WI38 (cell line): ENCODE data around the gene TMEM184B.
"Not testable (repeated sequence)": the region's sequence is repeated elsewhere in the genome, so short reads cannot be mapped to it uniquely, and the experiment has no call there.

ENCODE experiments used
- H3K4me3 ChIP-seq: 2 replicates; pipeline ENCODE4 v1.5.1; 2011; ENCODE audit warnings: low read depth, mild to moderate bottlenecking, control low read depth, low read length
- CTCF ChIP-seq: IDR thresholded peaks from 2 replicates; pipeline ENCODE4 v1.5.1; 2012; ENCODE audit warnings: low read depth, mild to moderate bottlenecking, control low read depth, low read length

The TMEM184B gene

DNA sequence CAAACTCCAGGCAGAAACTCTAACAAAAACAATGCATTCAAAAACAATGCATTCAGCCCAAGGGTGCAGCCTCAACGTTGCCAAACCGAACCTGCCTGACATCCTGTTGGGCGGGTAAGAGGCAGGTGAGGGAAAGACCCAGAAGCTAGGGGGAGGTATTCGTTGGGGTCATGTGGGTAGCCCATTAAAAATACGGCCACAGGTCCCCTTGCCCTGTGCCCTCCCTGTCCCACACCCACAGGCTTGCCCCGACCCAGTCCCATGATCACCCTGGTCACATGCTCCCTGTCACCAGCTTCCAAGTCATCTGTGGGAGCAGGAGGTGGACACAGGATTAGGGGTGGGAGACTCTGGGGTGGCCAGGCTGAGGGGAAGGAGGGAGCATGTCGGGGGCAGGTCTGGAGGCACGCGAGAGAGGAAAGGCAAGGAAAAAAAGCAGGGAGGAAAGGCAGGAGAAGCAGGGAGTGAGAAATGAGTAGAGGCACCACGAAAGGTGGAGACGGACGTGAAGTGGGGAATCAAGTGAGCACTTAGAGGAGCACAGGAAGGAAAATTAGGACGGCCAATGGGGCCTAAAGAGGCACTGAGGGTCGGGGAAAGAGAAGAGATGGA, 91.9 kb downstream of the TMEM184B start:
- no peak for TF ChIP-seq CTCF
- peak overlapping the region; percentile 52 for H3K4me3 ChIP-seq

DNA sequence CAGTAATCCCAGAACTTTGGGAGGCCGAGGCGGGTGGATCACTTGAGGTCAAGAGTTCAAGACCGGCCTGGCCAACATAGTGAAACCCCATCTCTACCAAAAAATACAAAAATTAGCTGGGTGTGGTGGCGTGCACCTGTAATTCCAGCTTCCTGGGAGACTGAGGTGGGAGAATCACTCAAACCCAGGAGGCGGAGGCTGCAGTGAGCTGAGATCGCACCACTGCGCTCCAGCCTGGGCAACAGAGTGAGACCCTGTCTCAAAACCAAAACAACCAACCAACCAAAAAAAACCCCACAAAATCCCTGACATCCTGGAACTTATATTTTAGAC, 94.2 kb downstream of the TMEM184B start:
- not testable (repeated sequence) for H3K4me3 ChIP-seq

GRCh38 chr22:38177926-38178604, 94.7 kb downstream of the TMEM184B start:
- no peak overlapping the region for H3K4me3 ChIP-seq
- no peak for TF ChIP-seq CTCF

- H3K4me3 ChIP-seq, result not testable (repeated sequence)
Measured at GRCh38 chr22:38177571-38177925, 95.3 kb downstream of the TMEM184B start.

DNA sequence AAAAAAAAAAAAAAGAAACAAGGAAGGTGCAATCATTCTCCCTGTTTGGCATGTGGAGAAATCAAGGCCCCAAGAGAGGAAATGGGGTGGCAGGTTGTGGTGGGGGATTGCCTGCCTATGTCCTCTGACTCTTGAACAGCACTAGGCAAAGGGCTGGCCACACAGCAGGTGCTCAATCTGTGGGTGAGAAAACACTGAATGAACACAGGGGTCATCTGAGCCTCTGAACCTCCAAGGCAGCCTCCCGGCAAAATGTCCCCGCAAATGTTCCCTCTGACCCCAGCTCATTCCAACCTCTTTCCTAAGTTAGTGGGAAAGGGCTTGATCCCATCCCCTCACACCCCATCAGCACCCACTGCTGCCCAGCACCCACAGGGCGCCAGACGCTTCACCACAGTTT, 95.8 kb downstream of the TMEM184B start:
- H3K4me3 ChIP-seq, result no peak overlapping the region
- no peak for TF ChIP-seq CTCF

GRCh38 chr22:38176170-38176741, 96.6 kb downstream of the TMEM184B start:
- no peak for TF ChIP-seq CTCF
- H3K4me3 ChIP-seq, result no peak overlapping the region

DNA sequence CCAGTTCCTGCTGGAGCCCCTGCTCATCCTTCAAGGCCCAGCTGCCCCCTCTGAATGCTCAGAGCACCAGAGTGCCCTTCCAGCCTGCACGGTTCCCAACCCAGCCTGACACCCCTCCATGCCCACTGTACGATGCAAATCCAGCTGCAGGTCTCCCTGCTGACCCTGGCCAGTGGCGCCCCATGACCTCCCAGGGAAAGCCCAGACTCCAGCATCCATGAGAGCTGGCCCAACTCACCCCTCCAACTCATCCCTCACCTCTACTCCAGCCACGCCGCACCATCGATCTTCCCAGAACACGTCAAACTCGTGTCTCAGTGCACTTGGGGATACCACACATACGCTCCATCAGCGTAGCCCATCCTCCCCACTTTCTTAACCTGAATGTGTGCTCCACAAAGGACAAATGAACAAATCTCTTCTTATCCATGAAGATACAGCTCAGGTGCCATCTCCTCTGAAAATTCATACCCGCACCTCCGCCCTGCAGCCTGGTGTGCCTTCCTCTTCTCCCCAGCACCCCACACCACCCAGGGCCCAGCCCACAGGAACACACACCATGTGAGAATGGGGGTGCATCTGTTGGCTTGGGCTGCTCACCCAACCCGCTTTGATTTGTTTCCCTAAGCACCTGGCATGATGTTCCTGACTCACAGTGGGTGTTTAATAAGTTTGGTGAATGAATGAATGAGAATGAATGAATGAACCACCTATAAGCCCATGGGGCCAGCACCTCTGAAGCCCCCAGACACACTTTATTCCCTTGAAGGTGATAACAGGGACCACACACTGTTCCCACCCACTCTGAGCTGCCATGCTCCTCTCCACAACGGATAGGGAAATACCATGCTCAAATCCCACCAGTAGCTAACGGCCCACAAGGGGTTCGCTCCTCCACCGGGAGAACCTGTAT, 97.3 kb downstream of the TMEM184B start:
- no peak overlapping the region for H3K4me3 ChIP-seq
- TF ChIP-seq CTCF, result no peak

DNA sequence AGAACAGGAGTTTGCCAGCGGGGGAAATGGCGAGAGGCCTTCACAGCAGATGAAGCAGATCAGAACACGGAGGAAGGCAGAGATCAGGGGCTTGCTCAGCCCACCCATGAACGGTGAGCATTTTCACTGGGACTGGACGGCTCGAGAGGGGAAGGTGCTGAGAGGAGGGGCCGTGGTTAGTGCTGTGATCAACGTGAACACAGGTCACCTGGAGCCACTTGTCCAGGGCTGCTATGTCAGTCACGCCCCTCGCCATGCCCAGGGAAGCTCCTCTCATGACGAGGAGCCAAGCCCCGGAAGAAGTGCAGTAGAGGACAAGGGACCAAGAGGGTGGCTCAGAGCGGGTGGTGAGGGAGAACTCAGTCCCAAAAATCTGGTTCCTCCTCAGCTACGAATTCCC, 98.2 kb downstream of the TMEM184B start:
- no peak overlapping the region for H3K4me3 ChIP-seq

More for the DNA sequence above, 98.2 kb downstream of the TMEM184B start:
- TF ChIP-seq CTCF, result no peak
